ENCODE results near the gene KCTD21. TPM values are rescaled to one million over a fixed set of nuclear protein-coding genes. Genes with fewer than 3 reads are reported as not detected.
A peak's percentile ranks its signal among the peaks of the same experiment; 100 is the strongest.
"Not testable (repeated sequence)": the region's sequence is repeated elsewhere in the genome, so short reads cannot be mapped to it uniquely, and the experiment has no call there.

Gene KCTD21
- total and polyA plus RNA-seq, 4 donors: 5.8 to 12.6 (median 9.2) TPM

GRCh38 chr11:78177216-78177615 lies 11.2 kb downstream of the KCTD21 start:
- TF ChIP-seq GABPA (IDR thresholded peaks at IDR 0.05 in 1 of 2, conservative IDR thresholded peaks at IDR 0.05 in 1 of 2) (no peak), JUND (IDR thresholded peaks at IDR 0.05) (no peak), MAX (IDR thresholded peaks at IDR 0.05) (no peak), NR2F2 (IDR thresholded peaks at IDR 0.05) (no peak), ZBTB33 (IDR thresholded peaks at IDR 0.05) (no peak)
- WGBS: 97% methylated on average over 7 of the region's 7 CpGs
- Histone ChIP-seq H3K9ac (ENCODE audit: low read depth in 1 of 2, low read length in 2 of 2) (no peak overlapping the region), H3K4me3 (ENCODE audit: low read depth in 1 of 3, low read length in 3 of 3) (no peak overlapping the region), H3K36me3 (ENCODE audit: control insufficient read depth in 4 of 4, insufficient read depth in 3 of 4, low read depth in 1 of 4, low read length in 3 of 4) (peaks cover 3 to 18% (median 10%) of the 10 kb centered on the region in 4 donors), H3K27me3 (ENCODE audit: control insufficient read depth in 4 of 4, insufficient read depth in 4 of 4, low read length in 3 of 4) (no peaks in the 10 kb centered on the region), H3K27ac (ENCODE audit: low read depth in 1 of 2, low read length in 2 of 2) (no peak overlapping the region), H3K4me1 (ENCODE audit: control insufficient read depth in 4 of 4, insufficient read depth in 4 of 4, low read length in 3 of 4) (peaks cover 0 to 8% (median 3%) of the 10 kb centered on the region in 4 donors), H3K9me3 (ENCODE audit: control insufficient read depth in 4 of 4, low read length in 3 of 4) (no peaks in the 10 kb centered on the region)
- no peak for DNase-seq (ENCODE audit: low spot score)

GRCh38 chr11:78176605-78177141 lies 11.8 kb downstream of the KCTD21 start:
- Histone ChIP-seq H3K4me1 (ENCODE audit: control insufficient read depth in 4 of 4, insufficient read depth in 4 of 4, low read length in 3 of 4) (peaks cover 0 to 12% (median 3%) of the 10 kb centered on the region in 4 donors), H3K9ac (ENCODE audit: low read depth in 1 of 2, low read length in 2 of 2) (no peak overlapping the region), H3K36me3 (ENCODE audit: control insufficient read depth in 4 of 4, insufficient read depth in 3 of 4, low read depth in 1 of 4, low read length in 3 of 4) (peaks cover 3 to 18% (median 10%) of the 10 kb centered on the region in 4 donors), H3K27ac (ENCODE audit: low read depth in 1 of 2, low read length in 2 of 2) (no peak overlapping the region), H3K4me3 (ENCODE audit: low read depth in 1 of 3, low read length in 3 of 3) (no peak overlapping the region), H3K27me3 (ENCODE audit: control insufficient read depth in 4 of 4, insufficient read depth in 4 of 4, low read length in 3 of 4) (no peaks in the 10 kb centered on the region), H3K9me3 (ENCODE audit: control insufficient read depth in 4 of 4, low read length in 3 of 4) (no peaks in the 10 kb centered on the region)
- 74% methylated on average over 10 of the region's 10 CpGs for WGBS
- no peak for DNase-seq (ENCODE audit: low spot score)
- TF ChIP-seq SP1 (IDR thresholded peaks at IDR 0.05) (no peak), YY1 (IDR thresholded peaks at IDR 0.05) (no peak), FOXA2 (IDR thresholded peaks at IDR 0.05) (no peak)

GRCh38 chr11:78175862-78176261 lies 12.6 kb downstream of the KCTD21 start:
- H3K4me1 ChIP-seq (ENCODE audit: control insufficient read depth in 4 of 4, insufficient read depth in 4 of 4, low read length in 3 of 4): peaks cover 2 to 19% (median 8%) of the 10 kb centered on the region in 4 donors
- 98% methylated on average over 3 of the region's 3 CpGs for WGBS
- H3K9ac ChIP-seq (ENCODE audit: low read depth in 1 of 2, low read length in 2 of 2); H3K9me3 ChIP-seq (ENCODE audit: control insufficient read depth in 4 of 4, low read length in 3 of 4); DNase-seq (ENCODE audit: low spot score); H3K27ac ChIP-seq (ENCODE audit: low read depth in 1 of 2, low read length in 2 of 2); H3K27me3 ChIP-seq (ENCODE audit: control insufficient read depth in 4 of 4, insufficient read depth in 4 of 4, low read length in 3 of 4); H3K4me3 ChIP-seq (ENCODE audit: low read depth in 1 of 3, low read length in 3 of 3): not testable (repeated sequence)
- peaks cover 3 to 14% (median 10%) of the 10 kb centered on the region in 4 donors for H3K36me3 ChIP-seq (ENCODE audit: control insufficient read depth in 4 of 4, insufficient read depth in 3 of 4, low read depth in 1 of 4, low read length in 3 of 4)

DNA sequence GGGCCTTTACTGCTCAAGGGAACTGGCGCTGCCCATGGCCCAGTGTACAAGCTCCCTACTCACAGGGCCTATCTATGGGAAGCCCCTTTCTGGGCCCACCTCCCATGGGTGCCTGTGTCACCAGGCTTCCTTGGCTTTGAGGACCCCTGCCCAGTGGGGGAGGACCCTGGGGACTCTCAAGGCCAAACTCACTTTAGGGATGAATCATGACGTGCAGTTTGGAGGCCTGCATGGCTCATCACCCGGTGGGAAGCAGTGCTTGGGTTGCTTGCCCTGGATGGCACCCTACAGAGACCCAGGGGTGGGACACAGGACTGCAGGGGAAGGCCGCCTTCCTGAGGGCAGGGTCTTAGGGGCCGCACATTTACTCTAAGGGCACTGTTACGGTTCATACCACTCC lies 16.5 kb downstream of the KCTD21 start:
- H3K4me3 ChIP-seq (ENCODE audit: low read depth in 1 of 3, low read length in 3 of 3): no peak overlapping the region
- peaks cover 3 to 14% (median 10%) of the 10 kb centered on the region in 4 donors for H3K36me3 ChIP-seq (ENCODE audit: control insufficient read depth in 4 of 4, insufficient read depth in 3 of 4, low read depth in 1 of 4, low read length in 3 of 4)
- no peak overlapping the region for H3K9ac ChIP-seq (ENCODE audit: low read depth in 1 of 2, low read length in 2 of 2)
- no peaks in the 10 kb centered on the region for H3K9me3 ChIP-seq (ENCODE audit: control insufficient read depth in 4 of 4, low read length in 3 of 4)
- H3K27ac ChIP-seq (ENCODE audit: low read depth in 1 of 2, low read length in 2 of 2): peak overlapping the region in 1 of 2 donors; percentile 23
- WGBS: 97% methylated on average over 6 of the region's 6 CpGs
- DNase-seq (ENCODE audit: low spot score): no peak
- peaks cover 0 to 27% (median 16%) of the 10 kb centered on the region in 4 donors for H3K4me1 ChIP-seq (ENCODE audit: control insufficient read depth in 4 of 4, insufficient read depth in 4 of 4, low read length in 3 of 4)
- no peaks in the 10 kb centered on the region for H3K27me3 ChIP-seq (ENCODE audit: control insufficient read depth in 4 of 4, insufficient read depth in 4 of 4, low read length in 3 of 4)
- no peak for TF ChIP-seq MAX (IDR thresholded peaks at IDR 0.05)
- TF ChIP-seq RXRA (IDR thresholded peaks at IDR 0.05): no peak
- no peak for TF ChIP-seq SP1 (IDR thresholded peaks at IDR 0.05)
- TF ChIP-seq, protein P1, sequence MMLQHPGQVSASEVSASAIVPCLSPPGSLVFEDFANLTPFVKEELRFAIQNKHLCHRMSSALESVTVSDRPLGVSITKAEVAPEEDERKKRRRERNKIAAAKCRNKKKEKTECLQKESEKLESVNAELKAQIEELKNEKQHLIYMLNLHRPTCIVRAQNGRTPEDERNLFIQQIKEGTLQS (IDR thresholded peaks at IDR 0.05): no peak
- TF ChIP-seq NR2F2 (IDR thresholded peaks at IDR 0.05): no peak
- TF ChIP-seq EGR1 (IDR thresholded peaks at IDR 0.05; ENCODE audit: low read depth in 2 of 2): no peak
- TF ChIP-seq HNF4G (IDR thresholded peaks at IDR 0.05): no peak
- TF ChIP-seq, protein P2, sequence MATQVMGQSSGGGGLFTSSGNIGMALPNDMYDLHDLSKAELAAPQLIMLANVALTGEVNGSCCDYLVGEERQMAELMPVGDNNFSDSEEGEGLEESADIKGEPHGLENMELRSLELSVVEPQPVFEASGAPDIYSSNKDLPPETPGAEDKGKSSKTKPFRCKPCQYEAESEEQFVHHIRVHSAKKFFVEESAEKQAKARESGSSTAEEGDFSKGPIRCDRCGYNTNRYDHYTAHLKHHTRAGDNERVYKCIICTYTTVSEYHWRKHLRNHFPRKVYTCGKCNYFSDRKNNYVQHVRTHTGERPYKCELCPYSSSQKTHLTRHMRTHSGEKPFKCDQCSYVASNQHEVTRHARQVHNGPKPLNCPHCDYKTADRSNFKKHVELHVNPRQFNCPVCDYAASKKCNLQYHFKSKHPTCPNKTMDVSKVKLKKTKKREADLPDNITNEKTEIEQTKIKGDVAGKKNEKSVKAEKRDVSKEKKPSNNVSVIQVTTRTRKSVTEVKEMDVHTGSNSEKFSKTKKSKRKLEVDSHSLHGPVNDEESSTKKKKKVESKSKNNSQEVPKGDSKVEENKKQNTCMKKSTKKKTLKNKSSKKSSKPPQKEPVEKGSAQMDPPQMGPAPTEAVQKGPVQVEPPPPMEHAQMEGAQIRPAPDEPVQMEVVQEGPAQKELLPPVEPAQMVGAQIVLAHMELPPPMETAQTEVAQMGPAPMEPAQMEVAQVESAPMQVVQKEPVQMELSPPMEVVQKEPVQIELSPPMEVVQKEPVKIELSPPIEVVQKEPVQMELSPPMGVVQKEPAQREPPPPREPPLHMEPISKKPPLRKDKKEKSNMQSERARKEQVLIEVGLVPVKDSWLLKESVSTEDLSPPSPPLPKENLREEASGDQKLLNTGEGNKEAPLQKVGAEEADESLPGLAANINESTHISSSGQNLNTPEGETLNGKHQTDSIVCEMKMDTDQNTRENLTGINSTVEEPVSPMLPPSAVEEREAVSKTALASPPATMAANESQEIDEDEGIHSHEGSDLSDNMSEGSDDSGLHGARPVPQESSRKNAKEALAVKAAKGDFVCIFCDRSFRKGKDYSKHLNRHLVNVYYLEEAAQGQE (IDR thresholded peaks at IDR 0.05): no peak
- TF ChIP-seq FOXA2 (IDR thresholded peaks at IDR 0.05): no peak
- TF ChIP-seq JUND (IDR thresholded peaks at IDR 0.05): no peak
- no peak for TF ChIP-seq GABPA (IDR thresholded peaks at IDR 0.05 in 1 of 2, conservative IDR thresholded peaks at IDR 0.05 in 1 of 2)
- TF ChIP-seq RAD21 (IDR thresholded peaks at IDR 0.05): no peak
- no peak for TF ChIP-seq YY1 (IDR thresholded peaks at IDR 0.05)
- TF ChIP-seq HNF4A (conservative IDR thresholded peaks at IDR 0.05): no peak
